ENCODE measurements around the gene SH2D6. TPM values are rescaled to one million over a fixed set of nuclear protein-coding genes. Genes with fewer than 3 reads are reported as not detected.
"Not testable (repeated sequence)": the region's sequence is repeated elsewhere in the genome, so short reads cannot be mapped to it uniquely, and the experiment has no call there.

SH2D6 gene
- total RNA-seq, 2 donors from 2014 or later = 0.26 to 15.5 TPM

GRCh38 chr2:85376291-85377065, 42.0 kb upstream of the SH2D6 start:
- peaks cover 0 to 1% of the 10 kb centered on the region in 2 donors for H3K36me3 ChIP-seq (replicated peaks in 1 of 2; ENCODE audit: insufficient read depth in 1 of 2, low read depth in 2 of 2)
- intact Hi-C loops (cut with DNase I) = no loop called here
- DNase-seq (no peak), ATAC-seq (no peak)
- no peak overlapping the region for H3K4me3 ChIP-seq
- H3K4me1 ChIP-seq = no peaks in the 10 kb centered on the region
- H3K27me3 ChIP-seq = no peaks in the 10 kb centered on the region
- WGBS, 2 donors = 86 to 91% methylated on average over 5 of the region's 5 CpGs
- no peak overlapping the region for H3K27ac ChIP-seq
- no peak for TF ChIP-seq CTCF (IDR thresholded peaks at IDR 0.05)
- TF ChIP-seq POLR2A (IDR thresholded peaks at IDR 0.05) = no peak
- no peaks in the 10 kb centered on the region for H3K9me3 ChIP-seq

- WGBS, 2 donors = 98 to 99% methylated on average over 11 of the region's 11 CpGs
- TF ChIP-seq POLR2A (IDR thresholded peaks at IDR 0.05) (no peak), CTCF (IDR thresholded peaks at IDR 0.05) (no peak)
- Histone ChIP-seq H3K27me3 (no peaks in the 10 kb centered on the region), H3K9me3 (no peaks in the 10 kb centered on the region), H3K4me1 (no peaks in the 10 kb centered on the region), H3K27ac (no peak overlapping the region), H3K4me3 (no peak overlapping the region), H3K36me3 (replicated peaks in 1 of 2; ENCODE audit: insufficient read depth in 1 of 2, low read depth in 2 of 2) (peaks cover 0 to 1% of the 10 kb centered on the region in 2 donors)
- intact Hi-C loops (cut with DNase I) = no loop called here
- no peak for ATAC-seq
- no peak for DNase-seq
Measured at GRCh38 chr2:85377083-85377482, 41.4 kb upstream of the SH2D6 start.

- Histone ChIP-seq H3K4me3 (no peak overlapping the region), H3K27ac (no peak overlapping the region), H3K4me1 (no peaks in the 10 kb centered on the region), H3K9me3 (no peaks in the 10 kb centered on the region), H3K27me3 (no peaks in the 10 kb centered on the region), H3K36me3 (replicated peaks in 1 of 2; ENCODE audit: insufficient read depth in 1 of 2, low read depth in 2 of 2) (peaks cover 0 to 1% of the 10 kb centered on the region in 2 donors)
- intact Hi-C loops (cut with DNase I) = no loop called here
- ATAC-seq (no peak), DNase-seq (no peak)
- TF ChIP-seq CTCF (IDR thresholded peaks at IDR 0.05) (no peak), POLR2A (IDR thresholded peaks at IDR 0.05) (no peak)
- WGBS, 2 donors = 87 to 89% methylated on average over 5 of the region's 5 CpGs
Measured at GRCh38 chr2:85378257-85378656, 40.3 kb upstream of the SH2D6 start.

DNA sequence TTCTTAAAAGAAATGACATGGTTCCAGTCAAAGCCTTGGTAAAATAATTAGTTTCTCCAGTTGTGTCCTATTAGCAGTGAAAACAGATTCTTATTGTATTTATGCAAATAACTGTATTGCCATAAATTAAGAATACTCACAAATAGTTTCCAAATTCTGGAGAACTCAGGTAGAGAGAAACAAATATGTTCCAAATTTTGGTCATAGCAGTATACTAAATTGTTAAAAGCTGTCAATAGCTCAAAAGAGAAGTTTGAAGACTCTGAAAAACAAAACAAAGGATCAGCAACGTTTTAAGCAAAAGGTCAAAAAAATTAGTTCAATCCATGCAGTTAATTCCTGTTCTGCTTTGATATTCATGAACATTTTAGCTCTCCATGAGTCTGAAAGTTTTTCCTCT, 38.5 kb upstream of the SH2D6 start:
- WGBS, 2 donors = 71 to 76% methylated on average over 1 of the region's 1 CpG
- Histone ChIP-seq H3K4me3 (no peak overlapping the region), H3K27ac (no peak overlapping the region), H3K9me3 (no peaks in the 10 kb centered on the region), H3K36me3 (replicated peaks in 1 of 2; ENCODE audit: insufficient read depth in 1 of 2, low read depth in 2 of 2) (peaks cover 0 to 1% of the 10 kb centered on the region in 2 donors), H3K27me3 (no peaks in the 10 kb centered on the region), H3K4me1 (no peaks in the 10 kb centered on the region)
- TF ChIP-seq POLR2A (IDR thresholded peaks at IDR 0.05) = no peak
- no peak for TF ChIP-seq CTCF (IDR thresholded peaks at IDR 0.05)
- no peak for DNase-seq
- intact Hi-C loops (cut with DNase I) = no loop called here
- no peak for ATAC-seq

GRCh38 chr2:85383151-85383550, 35.4 kb upstream of the SH2D6 start:
- 87 to 94% methylated on average over 5 of the region's 5 CpGs for WGBS, 2 donors
- H3K9me3 ChIP-seq; ATAC-seq; H3K4me3 ChIP-seq; DNase-seq; H3K4me1 ChIP-seq; H3K27me3 ChIP-seq; H3K27ac ChIP-seq; H3K36me3 ChIP-seq (replicated peaks in 1 of 2; ENCODE audit: insufficient read depth in 1 of 2, low read depth in 2 of 2); intact Hi-C loops (cut with DNase I): not testable (repeated sequence)

Data from body of pancreas (tissue), 4 donors.